HG02938 (cell line): ENCODE data around the gene CELF2.

ENCODE experiments used
- ATAC-seq: cut with Tn5 transposase; IDR thresholded peaks from one replicate; pipeline ENCODE4 v1.9.1; 2021; ENCODE audit warnings: mild to moderate bottlenecking, moderate library complexity; ENCODE audit not compliant: unreplicated experiment

The CELF2 gene

DNA sequence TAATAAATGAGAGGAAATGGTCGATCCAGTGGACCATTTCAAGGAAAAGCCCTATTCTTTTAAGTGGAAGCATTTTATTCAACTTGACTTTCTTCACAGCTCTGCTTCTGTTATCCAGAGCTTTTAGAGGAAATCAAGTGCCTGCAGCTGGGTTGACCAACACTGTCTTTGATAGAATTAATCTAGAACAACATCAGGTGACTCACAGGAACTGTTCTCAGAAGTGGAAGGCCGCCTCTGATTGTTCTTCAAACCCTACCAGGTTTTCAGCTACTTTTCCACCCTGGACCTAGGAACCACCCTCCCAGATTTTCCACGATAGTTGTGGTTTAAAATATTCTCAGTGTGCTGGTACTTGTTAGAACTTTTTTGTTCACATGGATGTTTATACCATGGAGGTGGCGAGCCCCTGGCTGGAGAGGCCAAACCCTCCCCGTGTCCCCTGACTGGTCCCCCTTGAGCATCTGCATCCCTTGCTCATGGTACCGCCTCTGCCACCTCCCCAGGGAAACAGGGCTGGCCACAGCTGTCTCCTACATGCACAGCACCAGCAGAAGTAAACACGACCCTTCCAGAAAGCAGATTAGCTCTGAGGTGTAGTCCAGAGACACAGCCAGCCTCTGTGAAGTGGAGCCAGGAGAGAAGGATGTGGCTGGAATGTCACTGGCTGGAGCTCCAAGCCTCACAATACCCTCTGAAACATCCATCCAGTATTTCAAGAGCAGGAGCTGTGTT lies 300.4 kb downstream of the CELF2 start:
- no peak for ATAC-seq

DNA sequence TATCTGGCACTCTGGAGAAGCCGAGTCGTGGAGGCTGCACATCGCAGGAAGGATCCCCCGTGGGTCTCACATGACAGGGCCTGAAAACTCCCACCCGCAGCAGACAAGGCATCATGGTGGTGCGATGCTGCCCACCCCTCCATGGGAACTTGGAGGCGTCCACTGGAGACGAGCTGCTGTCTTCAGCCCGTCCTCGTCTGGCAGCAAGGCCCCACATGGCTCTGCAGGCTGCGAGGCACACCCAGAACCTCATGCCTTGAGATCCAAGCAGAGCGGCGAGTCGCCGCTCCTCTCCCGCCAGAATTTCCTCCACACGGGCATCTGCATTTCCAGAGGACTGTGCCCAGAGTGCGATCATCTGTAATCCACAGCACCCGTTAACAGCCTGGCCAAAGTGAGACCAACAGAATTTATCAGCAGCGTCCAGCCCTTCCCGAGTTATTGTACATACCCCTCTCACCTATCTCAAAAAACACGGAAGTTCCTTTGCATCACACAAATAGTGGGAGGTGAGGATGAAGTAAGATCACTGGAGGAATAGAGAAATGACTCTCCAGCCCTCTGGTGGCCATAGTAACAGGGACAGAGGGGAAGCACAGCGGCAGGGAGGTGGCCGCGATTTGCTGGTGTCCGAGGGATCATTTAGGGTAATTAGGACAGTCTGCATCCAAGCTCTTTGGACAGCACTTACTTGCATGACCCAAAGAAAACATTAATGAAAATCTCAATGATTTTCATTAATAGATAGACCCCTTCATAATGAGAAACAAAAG lies 301.3 kb downstream of the CELF2 start:
- ATAC-seq: no peak

DNA sequence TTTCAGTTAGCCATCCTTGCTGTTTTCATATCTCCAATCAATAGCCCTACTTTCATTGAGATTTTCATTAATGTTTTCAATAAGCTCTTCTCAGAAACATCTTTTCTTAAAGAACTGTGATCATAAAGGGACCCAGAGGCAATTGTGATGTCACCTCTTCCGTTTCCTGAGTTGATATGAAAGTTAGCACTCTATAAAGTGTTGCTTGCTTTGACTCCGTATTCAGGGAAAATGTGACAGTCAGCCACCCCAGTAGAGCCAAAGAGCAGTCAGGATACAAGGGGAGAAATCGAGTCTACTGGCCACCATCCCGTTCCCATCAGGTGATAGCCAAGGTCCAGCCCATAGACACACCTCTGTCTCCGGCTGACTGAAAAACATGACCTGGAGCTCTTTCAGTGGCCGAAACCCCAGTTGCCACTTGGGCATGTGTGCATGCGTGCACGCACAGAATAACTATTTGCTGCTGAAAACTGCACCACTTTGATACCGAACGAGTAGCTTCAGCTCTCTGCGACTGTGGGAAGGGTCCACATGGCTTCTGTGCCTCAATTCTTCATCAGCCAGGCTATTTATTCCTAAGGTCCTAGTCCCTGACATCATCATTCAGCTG lies 302.4 kb downstream of the CELF2 start:
- ATAC-seq: no peak

DNA sequence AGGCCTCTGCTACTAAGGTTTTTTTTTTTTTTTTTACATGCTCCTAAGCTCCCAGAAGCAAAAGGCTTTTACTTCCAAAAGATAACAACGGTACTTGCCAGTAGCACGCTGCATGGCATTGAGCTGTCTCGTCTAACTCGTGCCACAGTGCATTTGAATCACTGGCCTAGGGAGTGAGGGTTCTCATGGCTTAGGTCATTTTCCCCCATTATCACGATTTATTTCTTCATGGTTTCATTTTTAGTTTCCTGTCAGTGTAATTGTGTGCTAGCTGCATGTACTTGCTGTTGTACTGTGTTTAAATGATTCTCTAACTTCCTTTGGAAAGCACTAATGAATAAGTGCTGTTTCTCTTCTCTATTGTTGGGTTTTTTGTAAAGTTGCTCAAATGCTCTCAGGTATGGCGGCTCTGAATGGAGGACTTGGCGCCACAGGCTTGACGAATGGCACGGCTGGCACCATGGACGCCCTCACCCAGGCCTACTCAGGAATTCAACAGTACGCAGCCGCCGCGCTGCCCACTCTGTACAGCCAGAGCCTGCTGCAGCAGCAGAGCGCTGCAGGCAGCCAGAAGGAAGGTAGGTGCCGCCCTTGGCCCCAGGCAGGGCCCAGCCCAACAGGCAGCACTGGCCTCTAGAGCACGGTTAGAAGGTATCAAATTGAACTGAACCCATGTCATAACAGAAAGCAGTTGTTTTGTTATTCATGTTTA lies 303.3 kb downstream of the CELF2 start:
- no peak for ATAC-seq

DNA sequence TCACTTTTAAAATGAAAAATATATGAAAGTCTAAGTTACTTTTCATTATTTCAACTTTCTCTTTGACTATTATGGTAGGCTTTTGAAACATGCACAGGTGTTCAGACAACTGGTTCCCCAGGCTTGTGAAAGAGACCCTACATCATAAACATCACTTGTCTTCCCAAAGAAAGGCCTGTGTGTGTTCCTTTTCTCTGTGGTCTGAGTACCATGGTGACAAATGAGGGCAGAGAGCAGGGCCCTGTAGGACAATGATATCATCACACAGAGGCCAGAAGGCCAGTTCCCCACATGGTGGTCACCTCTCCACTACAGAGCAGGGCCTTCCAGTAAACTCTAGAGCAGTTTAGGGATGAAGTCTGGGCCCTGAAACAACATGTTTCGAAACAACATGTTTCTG lies 305.0 kb downstream of the CELF2 start:
- no peak for ATAC-seq

DNA sequence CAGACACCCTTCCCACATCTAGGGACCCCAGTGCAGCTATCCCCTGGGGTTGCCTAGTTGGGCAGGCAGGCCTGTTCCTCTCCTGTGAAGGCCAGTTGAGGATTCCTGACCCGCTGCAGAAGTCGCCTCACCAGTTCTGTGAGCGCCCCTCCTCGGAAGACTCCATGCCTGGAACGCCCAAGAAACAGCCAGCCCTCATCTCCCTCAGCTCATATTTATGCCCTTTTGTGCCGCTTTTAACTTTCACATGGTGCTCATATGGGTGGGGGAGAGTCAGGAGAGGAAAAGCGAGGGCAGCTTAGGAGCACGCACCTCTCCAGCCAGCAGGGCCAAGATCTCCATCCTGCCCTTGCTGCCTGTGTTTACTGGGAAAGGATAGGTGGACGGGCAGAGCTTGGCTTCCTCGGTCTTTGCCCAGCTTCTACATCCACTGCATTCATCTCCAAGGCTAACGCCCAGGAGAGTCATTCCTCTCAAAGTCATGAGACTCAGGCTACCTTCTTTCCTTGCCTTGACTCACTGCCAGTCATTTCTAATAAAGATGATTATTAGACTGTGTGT lies 307.2 kb downstream of the CELF2 start:
- ATAC-seq: no peak

DNA sequence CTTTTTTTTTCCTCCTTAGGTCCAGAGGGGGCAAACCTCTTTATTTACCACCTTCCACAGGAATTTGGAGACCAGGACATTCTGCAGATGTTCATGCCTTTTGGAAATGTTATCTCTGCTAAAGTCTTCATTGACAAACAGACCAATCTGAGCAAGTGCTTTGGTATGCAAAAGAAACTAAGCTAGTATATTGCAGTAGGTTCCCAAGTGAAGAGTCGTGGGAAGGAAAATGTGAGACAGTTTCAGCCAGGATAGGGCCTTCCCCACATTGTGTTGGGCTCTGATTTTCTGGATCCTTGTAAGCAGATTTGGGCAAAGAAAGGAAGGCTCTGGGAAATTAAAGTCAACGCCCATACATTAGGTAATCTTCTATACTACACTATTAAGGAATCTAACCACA lies 308.1 kb downstream of the CELF2 start:
- no peak for ATAC-seq

DNA sequence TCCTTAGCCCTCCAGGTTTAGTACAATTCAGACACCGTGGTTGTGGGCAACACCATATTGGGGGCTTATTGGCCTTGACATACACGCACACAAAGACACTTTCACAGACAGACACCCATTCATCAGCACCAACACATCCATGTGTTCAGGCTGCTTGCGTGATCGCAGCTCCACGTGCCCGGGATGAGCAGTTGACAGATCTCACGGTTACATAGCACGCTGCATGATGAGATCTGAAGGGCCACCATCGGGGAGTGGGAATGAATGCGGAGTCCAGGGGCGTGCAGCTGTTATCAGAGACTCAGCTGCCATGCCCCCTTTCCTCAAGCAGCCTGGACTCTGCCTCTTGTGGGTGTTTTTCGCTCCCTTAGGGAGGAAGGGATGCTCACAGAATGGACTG lies 308.6 kb downstream of the CELF2 start:
- no peak for ATAC-seq

DNA sequence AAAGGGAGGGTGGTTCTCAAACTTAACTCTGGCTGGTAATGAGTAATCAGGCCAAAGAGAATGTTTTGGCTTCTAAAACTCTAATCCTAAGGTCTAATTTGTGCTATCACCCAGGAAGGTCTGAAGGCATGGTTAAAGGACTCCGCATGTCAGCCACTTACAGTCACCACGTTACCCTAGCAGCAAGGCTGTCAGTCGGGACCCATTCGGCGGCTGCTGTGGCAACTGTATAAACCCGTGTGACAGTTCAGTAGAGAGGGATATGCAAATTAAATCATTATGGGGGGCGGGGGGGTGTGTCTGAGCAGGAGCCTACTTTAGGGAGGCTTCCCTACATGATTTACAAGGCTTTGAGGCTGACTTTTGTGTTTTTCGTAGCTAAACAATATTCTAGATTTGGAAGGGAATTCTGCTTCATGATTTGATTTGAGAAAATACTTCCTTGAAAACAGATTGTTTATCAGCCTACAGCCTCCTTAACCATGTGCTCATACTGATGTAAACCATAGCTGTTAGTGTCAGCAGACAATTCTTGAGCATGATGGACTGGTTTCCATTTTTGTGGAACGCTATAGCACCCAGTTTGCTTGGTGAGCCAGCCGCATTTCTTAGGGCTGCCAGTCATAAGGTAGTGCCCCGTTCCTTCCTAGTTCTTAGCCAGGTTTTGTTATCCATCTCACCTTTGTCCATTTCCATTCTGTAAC lies 309.4 kb downstream of the CELF2 start:
- ATAC-seq: no peak

DNA sequence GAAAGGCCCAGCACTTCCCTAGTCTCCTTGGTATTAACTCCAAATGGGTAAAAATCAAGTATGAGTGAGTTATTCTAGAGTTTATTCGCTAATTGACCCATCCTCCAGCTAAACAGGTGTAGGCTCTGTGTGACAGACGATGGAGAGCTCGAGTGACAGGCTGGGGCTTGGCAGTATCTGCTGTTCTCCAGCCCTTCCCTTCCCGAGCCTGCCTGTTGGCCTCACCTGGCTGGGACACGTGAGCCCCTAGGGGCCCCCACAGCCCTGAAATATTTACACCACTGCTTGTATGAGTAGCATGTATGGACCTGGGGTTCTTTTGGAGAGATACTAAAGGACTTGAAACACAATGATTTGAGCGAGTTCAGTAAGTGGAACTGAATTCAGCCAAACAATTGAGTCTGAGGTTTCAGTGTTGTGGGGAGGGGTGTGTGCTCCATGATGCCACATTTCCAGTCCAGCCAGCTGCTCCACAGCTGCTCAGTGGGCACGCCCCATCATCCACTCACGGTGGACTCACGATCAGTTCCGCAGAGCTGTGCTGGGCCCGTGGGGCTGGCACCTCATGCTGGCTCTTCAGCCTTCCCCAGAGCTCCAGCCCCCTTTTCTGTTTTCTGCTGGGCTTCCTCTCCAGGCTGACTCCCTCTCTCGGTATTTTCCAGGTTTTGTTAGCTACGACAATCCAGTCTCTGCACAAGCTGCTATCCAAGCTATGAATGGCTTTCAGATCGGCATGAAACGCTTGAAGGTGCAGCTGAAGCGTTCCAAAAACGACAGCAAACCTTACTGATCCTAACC lies 310.8 kb downstream of the CELF2 start:
- no peak for ATAC-seq

DNA sequence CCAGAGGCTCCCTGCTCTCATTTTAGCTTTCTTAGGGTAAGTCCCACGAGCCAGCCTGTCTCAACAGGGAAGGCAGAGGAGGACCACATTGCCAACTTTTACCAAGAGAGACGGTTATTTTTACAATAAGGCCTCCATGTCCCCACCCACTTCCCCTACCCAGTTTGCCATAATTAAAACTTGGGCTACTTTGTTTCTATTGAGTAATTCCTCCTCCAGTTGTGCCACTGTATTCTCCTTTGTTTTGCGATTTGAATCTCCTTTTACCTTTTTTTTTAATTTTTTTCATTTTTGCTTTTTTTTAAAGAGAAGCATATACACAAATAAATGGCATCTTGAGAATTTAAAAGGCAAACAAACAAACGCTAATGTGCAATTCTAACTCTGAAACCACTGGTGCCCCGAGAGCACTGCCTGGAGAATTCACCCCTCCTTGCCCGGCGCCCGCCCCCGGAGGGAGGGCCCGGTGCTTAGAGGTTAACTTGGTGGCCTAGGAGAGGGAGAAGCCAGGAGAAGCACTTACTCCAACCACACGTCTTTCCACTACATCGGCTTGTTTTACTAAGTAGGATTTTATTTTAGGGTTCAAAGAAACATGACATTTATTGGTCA lies 311.5 kb downstream of the CELF2 start:
- ATAC-seq: no peak

DNA sequence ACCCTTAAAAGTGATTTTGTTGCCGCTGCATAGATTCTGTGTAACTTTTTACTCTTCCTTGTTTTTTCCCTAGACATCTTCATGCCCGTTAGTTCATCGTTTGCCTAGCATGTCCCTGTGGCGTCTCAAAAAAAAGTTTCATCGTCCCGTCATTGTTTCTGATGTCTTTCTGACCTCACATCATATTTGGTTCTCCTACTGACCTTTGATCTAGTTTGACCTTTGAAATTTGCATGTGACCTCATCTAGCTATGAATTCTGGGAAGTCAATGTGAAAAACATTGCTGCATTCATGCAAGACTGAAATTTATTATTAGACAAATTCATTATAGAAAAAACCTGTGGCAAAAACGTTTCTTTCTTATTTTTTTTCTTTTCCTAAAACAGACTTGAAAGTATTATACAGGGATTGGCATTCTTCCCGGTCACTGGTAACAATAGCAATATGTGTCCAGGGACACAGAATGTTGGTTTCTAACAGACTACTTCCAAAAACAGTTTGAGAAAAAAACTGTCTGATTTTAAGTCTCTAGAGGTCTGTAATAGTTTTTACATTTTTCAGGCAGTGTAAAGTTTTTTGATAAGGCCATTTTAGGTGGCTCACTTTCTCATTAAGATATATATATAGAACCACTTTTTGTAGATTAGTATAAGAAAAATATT lies 312.8 kb downstream of the CELF2 start:
- no peak for ATAC-seq

DNA sequence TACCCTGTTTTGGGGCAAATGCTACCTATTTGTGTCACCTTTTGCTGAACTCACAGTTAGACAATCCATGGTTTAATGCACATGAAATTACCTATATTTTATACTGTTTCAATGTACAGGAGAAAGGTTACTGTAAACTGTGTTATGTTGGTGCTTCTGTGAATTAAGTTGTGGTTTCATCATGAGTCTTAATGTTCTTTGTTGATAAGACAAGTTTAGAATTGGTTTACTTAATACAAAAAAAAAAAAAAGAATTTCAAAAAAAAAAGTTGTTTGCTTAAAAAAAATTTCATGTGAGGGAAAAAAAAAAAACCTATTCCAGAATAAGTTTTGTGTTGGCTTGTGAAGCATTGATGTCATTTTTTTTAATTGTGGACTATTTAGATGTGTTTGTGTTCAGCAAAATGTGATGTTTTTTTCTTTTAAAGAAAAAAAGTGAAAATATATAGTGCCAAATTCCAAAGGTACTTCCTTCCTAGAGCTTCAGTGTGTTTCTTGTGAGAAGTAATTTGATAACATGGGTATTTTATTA lies 313.4 kb downstream of the CELF2 start:
- ATAC-seq: no peak

DNA sequence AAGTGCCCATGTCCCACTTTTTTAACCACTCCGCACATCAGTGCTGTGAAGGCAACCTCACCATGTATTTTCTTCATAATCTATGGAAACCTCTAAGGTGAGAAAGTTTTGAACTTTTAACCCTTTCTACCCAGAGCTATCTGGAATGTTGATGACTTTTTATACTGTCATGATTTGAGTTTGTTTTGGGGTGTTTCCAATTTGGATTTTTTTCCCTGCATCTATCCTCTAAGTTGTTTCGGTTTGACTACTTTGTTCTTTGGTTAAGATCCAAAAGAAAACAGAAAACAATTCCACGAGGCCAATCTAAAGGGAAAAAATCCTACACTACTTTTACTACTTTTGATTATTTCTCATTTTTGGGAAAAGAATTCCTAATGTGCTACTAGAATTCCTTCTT lies 314.1 kb downstream of the CELF2 start:
- ATAC-seq: no peak

DNA sequence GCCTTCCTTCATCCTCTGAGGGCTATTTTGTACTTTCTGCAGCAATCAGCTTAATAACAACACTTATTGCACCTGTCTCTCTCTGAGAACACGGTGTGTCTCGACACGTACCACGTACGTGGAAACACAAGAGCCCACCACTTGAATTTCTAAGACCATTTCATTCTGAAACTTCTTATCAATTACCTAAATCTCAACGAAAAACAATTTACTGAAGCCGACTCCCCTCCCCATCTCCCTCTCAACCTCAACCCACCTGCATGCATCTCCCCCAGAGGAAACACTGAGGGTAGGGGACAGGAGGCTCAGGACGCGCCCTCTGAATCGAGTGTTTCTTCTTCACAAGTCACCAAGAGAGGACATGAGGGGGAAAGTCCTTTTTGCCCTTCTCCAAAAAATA lies 315.2 kb downstream of the CELF2 start:
- ATAC-seq: no peak

DNA sequence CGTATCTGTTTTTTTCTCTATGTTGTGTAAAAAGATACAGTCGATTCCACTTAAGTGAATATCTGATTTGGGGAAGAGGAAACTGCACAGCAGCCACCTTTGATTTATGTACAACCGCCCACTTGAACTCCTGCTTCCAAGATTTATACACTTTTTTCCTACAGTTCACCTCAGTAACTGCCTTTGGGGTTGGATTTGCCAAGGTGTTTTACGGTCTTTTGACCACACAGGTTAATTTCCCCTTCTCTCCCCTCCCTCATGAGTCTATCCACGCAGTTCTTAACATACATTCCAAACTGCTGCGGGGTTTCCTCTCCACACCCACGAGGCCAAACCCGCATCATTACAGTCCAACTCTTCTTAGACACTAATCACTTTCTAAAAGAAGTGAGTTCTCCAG lies 316.8 kb downstream of the CELF2 start:
- no peak for ATAC-seq

DNA sequence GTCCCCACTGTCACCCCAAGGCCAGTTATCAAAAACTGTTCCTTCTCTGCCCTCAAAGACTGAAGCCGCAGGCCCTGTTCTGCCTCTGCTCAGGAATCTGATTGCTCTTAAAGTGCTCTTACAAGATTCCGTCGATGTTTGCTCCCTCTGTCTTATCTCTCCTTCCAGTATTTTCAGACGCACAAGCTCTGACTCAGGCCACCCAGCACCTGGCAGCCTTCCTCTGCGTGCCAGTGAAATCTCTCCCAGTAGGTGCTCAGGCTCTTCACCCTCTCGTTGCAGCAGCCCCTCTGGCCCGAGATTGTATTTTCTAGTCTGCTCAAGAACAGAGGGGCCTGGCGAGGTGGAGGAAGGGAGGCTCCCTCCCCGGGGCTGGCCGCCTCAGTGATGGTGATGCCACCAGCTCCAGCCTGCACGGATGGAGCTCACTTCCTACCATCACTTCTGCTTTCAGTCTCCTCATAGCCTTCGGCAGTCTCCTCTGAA lies 317.5 kb downstream of the CELF2 start:
- ATAC-seq: no peak

DNA sequence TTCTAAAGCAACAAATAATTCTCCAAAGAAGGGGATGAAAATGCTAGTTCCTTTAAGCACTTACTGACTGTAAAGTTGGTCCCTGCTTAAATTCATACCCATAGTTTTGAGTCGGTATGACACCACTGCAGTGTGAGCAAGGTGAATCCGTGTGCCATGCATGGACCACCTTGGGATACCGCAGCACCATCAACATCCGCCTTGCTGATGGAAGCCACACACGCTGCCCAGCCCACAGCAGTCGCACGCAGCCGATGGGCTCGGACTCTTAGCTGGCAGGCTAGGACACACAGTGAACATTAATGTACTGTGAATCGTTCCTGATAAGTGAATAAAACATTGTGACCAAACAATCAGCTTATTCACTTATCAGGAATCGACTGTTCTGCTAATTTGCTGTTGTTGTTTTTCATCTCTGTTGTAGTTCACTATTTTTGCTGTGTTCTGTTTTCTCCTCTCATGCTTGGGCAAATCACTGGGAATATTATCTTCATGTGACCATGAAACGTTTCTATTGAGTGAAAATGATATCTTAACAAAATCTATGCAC lies 318.3 kb downstream of the CELF2 start:
- no peak for ATAC-seq
